ENCODE results near the gene NMNAT3. TPM values are rescaled to one million over a fixed set of nuclear protein-coding genes. Genes with fewer than 3 reads are reported as not detected.
A peak's percentile ranks its signal among the peaks of the same experiment; 100 is the strongest.
"Not testable (repeated sequence)": the region's sequence is repeated elsewhere in the genome, so short reads cannot be mapped to it uniquely, and the experiment has no call there.

The NMNAT3 gene
- total RNA-seq, 1 donor from 2014 or later: 2.5 TPM

GRCh38 chr3:139588450-139588849 lies 89.3 kb downstream of the NMNAT3 start:
- Mint-ChIP-seq H3K4me3 (ENCODE audit: unreplicated experiment) (no peak overlapping the region), H3K4me1 (ENCODE audit: unreplicated experiment) (no peaks in the 10 kb centered on the region), H3K36me3 (ENCODE audit: unreplicated experiment) (no peaks in the 10 kb centered on the region), H3K27ac (ENCODE audit: unreplicated experiment) (no peak overlapping the region), H3K9me3 (ENCODE audit: unreplicated experiment) (no peaks in the 10 kb centered on the region), H3K27me3 (ENCODE audit: unreplicated experiment) (peaks cover 38% of the 10 kb centered on the region)
- no peak for DNase-seq (ENCODE audit: extremely low spot score, unreplicated experiment)
- peak; percentile 24 for TF ChIP-seq CTCF (IDR thresholded peaks at IDR 0.05)

GRCh38 chr3:139587797-139588196 lies 90.0 kb downstream of the NMNAT3 start:
- no peaks in the 10 kb centered on the region for H3K4me1 Mint-ChIP-seq (ENCODE audit: unreplicated experiment)
- no peak for DNase-seq (ENCODE audit: extremely low spot score, unreplicated experiment)
- TF ChIP-seq CTCF (IDR thresholded peaks at IDR 0.05): no peak
- no peak overlapping the region for H3K27ac Mint-ChIP-seq (ENCODE audit: unreplicated experiment)
- no peak overlapping the region for H3K4me3 Mint-ChIP-seq (ENCODE audit: unreplicated experiment)
- H3K9me3 Mint-ChIP-seq (ENCODE audit: unreplicated experiment): no peaks in the 10 kb centered on the region
- H3K36me3 Mint-ChIP-seq (ENCODE audit: unreplicated experiment): no peaks in the 10 kb centered on the region
- peaks cover 42% of the 10 kb centered on the region for H3K27me3 Mint-ChIP-seq (ENCODE audit: unreplicated experiment)

- no peak for DNase-seq (ENCODE audit: extremely low spot score, unreplicated experiment)
- H3K4me1 Mint-ChIP-seq (ENCODE audit: unreplicated experiment): no peaks in the 10 kb centered on the region
- no peaks in the 10 kb centered on the region for H3K36me3 Mint-ChIP-seq (ENCODE audit: unreplicated experiment)
- H3K27me3 Mint-ChIP-seq (ENCODE audit: unreplicated experiment): peaks cover 42% of the 10 kb centered on the region
- TF ChIP-seq CTCF (IDR thresholded peaks at IDR 0.05): no peak
- no peak overlapping the region for H3K27ac Mint-ChIP-seq (ENCODE audit: unreplicated experiment)
- H3K4me3 Mint-ChIP-seq (ENCODE audit: unreplicated experiment): no peak overlapping the region
- H3K9me3 Mint-ChIP-seq (ENCODE audit: unreplicated experiment): no peaks in the 10 kb centered on the region
These were observed 91.3 kb downstream of the NMNAT3 start for GRCh38 chr3:139586420-139587017.

- TF ChIP-seq CTCF (IDR thresholded peaks at IDR 0.05): no peak
- H3K27ac Mint-ChIP-seq (ENCODE audit: unreplicated experiment): no peak overlapping the region
- no peak for DNase-seq (ENCODE audit: extremely low spot score, unreplicated experiment)
- no peaks in the 10 kb centered on the region for H3K9me3 Mint-ChIP-seq (ENCODE audit: unreplicated experiment)
- H3K4me1 Mint-ChIP-seq (ENCODE audit: unreplicated experiment): no peaks in the 10 kb centered on the region
- no peaks in the 10 kb centered on the region for H3K36me3 Mint-ChIP-seq (ENCODE audit: unreplicated experiment)
- peaks cover 42% of the 10 kb centered on the region for H3K27me3 Mint-ChIP-seq (ENCODE audit: unreplicated experiment)
- H3K4me3 Mint-ChIP-seq (ENCODE audit: unreplicated experiment): no peak overlapping the region
These were observed 92.0 kb downstream of the NMNAT3 start for GRCh38 chr3:139585820-139586219.

- peaks cover 47% of the 10 kb centered on the region for H3K27me3 Mint-ChIP-seq (ENCODE audit: unreplicated experiment)
- not testable (repeated sequence) for H3K9me3 Mint-ChIP-seq (ENCODE audit: unreplicated experiment); H3K4me1 Mint-ChIP-seq (ENCODE audit: unreplicated experiment); H3K27ac Mint-ChIP-seq (ENCODE audit: unreplicated experiment); H3K4me3 Mint-ChIP-seq (ENCODE audit: unreplicated experiment); H3K36me3 Mint-ChIP-seq (ENCODE audit: unreplicated experiment); DNase-seq (ENCODE audit: extremely low spot score, unreplicated experiment)
These were observed 94.1 kb downstream of the NMNAT3 start for GRCh38 chr3:139583651-139584050.

GRCh38 chr3:139578783-139579182 lies 99.0 kb downstream of the NMNAT3 start:
- DNase-seq (ENCODE audit: extremely low spot score, unreplicated experiment): no peak
- Mint-ChIP-seq H3K36me3 (ENCODE audit: unreplicated experiment) (no peaks in the 10 kb centered on the region), H3K4me1 (ENCODE audit: unreplicated experiment) (no peaks in the 10 kb centered on the region), H3K27me3 (ENCODE audit: unreplicated experiment) (peaks cover 23% of the 10 kb centered on the region), H3K4me3 (ENCODE audit: unreplicated experiment) (no peak overlapping the region), H3K9me3 (ENCODE audit: unreplicated experiment) (no peaks in the 10 kb centered on the region), H3K27ac (ENCODE audit: unreplicated experiment) (no peak overlapping the region)
- no peak for TF ChIP-seq CTCF (IDR thresholded peaks at IDR 0.05)

Measured in osteocyte (in vitro differentiated cells).